Uterus (tissue), 2 donors: ENCODE results near the gene TFEB.

Source experiments
- CTCF ChIP-seq, 4 experiments: fragments of 200-600 bp in 2 of 4; fragments of 450-650 bp in 2 of 4; sonication (generic) in 2 of 4; IDR thresholded peaks; one replicate each; pipeline ENCODE4 v1.5.1; 2016 to 2019; ENCODE audit warnings: antibody characterized with exemption in 4 of 4, mild to moderate bottlenecking in 2 of 4, moderate library complexity in 1 of 4
- POLR2A ChIP-seq, 2 donors: fragments of 450-650 bp; IDR thresholded peaks; one replicate each; pipeline ENCODE4 v1.6.1; 2016; ENCODE audit warnings: antibody characterized with exemption in 2 of 2, mild to moderate bottlenecking in 1 of 2, moderate library complexity in 1 of 2

GRCh38 chr6:41748102-41748477 is 12.7 kb upstream of the TFEB start:
- TF ChIP-seq CTCF (IDR thresholded peaks at IDR 0.05) (no peak), POLR2A (IDR thresholded peaks at IDR 0.05) (no peak)
